ENCODE measurements around the gene SMIM9. TPM values are rescaled to one million over a fixed set of nuclear protein-coding genes. Genes with fewer than 3 reads are reported as not detected.
A peak's percentile ranks its signal among the peaks of the same experiment; 100 is the strongest.
"Not testable (repeated sequence)": the region's sequence is repeated elsewhere in the genome, so short reads cannot be mapped to it uniquely, and the experiment has no call there.

The SMIM9 gene
- total RNA-seq, 1 experiment from 2014 or later: not detected

DNA sequence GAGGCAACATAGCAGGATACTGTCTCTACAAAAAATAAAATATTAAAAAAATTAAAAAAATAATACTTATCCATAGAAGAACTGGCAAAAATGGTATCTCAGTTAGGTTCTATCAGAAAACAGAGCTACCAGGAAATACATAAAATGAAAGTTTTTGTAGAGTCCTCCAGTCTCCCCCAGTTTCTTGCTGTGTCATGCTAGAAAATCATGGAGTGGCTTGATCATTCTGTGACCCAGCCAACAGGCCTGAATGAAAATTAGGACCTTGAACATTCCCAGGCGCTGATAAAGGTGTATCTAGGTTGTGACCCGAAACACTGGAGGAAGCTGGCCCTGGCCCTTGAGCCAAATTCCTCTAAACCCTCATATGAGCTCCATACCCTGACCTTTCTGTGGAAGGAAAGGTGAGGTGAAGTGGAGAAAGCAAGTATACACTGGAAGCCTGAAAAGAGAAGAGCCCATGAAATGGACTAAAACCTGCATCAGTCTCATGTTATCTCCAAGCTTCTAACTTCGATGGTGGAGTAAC lies 652 bp downstream of the SMIM9 start:
- Histone ChIP-seq H3K27me3 (ENCODE audit: low read length) (no peaks in the 10 kb centered on the region), H2AFZ (ENCODE audit: low read length) (no peak overlapping the region), H3K4me2 (ENCODE audit: low read depth, low read length, poor library complexity, severe bottlenecking) (no peak overlapping the region), H3K36me3 (ENCODE audit: insufficient read depth, low read length) (no peaks in the 10 kb centered on the region), H3K9me3 (ENCODE audit: low read length) (no peaks in the 10 kb centered on the region), H4K20me1 (ENCODE audit: insufficient read depth, low read depth, low read length) (no peaks in the 10 kb centered on the region), H3K4me3 (ENCODE audit: low read length) (no peak overlapping the region), H3K9me2 (replicated peaks; ENCODE audit: insufficient read depth, low read length) (no peaks in the 10 kb centered on the region), H3K79me2 (ENCODE audit: low read length) (no peaks in the 10 kb centered on the region), H3K9ac (ENCODE audit: low read length) (no peak overlapping the region), H3K27ac (ENCODE audit: low read length) (no peak overlapping the region), H3K4me1 (ENCODE audit: low read length) (peaks cover 6% of the 10 kb centered on the region)
- no peak for DNase-seq

DNA sequence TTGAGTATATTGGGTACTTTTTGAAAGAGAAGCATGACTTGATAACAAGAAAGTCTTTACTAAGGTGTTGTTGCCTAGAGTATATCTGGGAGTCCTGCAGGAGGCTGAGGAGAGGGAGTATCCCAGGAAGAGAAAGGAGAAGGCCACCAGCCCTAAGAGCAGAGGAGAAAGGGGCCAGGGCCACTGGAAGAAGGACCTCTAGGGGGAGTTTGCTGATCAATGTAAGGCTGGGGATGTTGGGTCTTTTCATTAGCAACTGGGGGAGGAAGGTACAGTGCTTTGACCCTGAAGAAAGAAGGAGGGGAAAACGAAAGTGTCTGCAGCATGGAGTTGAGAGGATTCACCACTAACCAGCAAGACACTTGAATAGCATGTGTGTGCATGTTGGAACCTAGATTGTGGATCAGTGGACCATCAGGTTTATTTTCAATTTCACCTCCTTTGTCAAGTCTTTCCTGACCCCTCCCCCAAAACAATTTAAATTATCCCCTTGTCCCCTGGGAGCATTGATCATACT lies 4.5 kb downstream of the SMIM9 start:
- Histone ChIP-seq H3K9me3 (ENCODE audit: low read length) (no peaks in the 10 kb centered on the region), H3K4me2 (ENCODE audit: low read depth, low read length, poor library complexity, severe bottlenecking) (no peak overlapping the region), H3K4me1 (ENCODE audit: low read length) (peaks cover 28% of the 10 kb centered on the region), H3K4me3 (ENCODE audit: low read length) (no peak overlapping the region), H3K9me2 (replicated peaks; ENCODE audit: insufficient read depth, low read length) (no peaks in the 10 kb centered on the region), H3K27ac (ENCODE audit: low read length) (no peak overlapping the region), H3K36me3 (ENCODE audit: insufficient read depth, low read length) (no peaks in the 10 kb centered on the region), H4K20me1 (ENCODE audit: insufficient read depth, low read depth, low read length) (no peaks in the 10 kb centered on the region), H3K27me3 (ENCODE audit: low read length) (no peaks in the 10 kb centered on the region), H3K9ac (ENCODE audit: low read length) (no peak overlapping the region), H3K79me2 (ENCODE audit: low read length) (no peaks in the 10 kb centered on the region), H2AFZ (ENCODE audit: low read length) (no peak overlapping the region)
- no peak for DNase-seq

DNA sequence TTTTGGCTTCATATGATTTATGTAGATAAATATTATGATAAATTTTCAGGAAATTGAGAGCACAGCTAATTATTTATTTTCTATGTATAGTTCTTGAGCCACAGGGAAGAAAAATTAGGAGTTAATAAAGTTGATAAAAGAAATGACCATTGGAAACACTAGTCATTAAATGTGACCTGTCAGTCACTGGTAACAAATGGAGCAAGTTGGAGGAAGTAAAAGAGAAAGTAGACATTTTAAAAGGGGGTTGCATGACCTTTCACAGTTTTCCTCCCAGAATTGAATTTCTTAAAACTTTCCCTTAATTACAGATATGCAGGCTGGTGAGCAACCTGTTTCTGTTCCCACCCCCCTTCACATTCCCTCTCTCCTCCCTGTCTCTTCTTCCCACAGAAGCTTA lies 5.3 kb downstream of the SMIM9 start:
- H3K36me3 ChIP-seq (ENCODE audit: insufficient read depth, low read length): no peaks in the 10 kb centered on the region
- no peak for DNase-seq
- H3K4me2 ChIP-seq (ENCODE audit: low read depth, low read length, poor library complexity, severe bottlenecking): no peak overlapping the region
- H3K9me2 ChIP-seq (replicated peaks; ENCODE audit: insufficient read depth, low read length): no peaks in the 10 kb centered on the region
- no peaks in the 10 kb centered on the region for H3K79me2 ChIP-seq (ENCODE audit: low read length)
- no peaks in the 10 kb centered on the region for H4K20me1 ChIP-seq (ENCODE audit: insufficient read depth, low read depth, low read length)
- no peak overlapping the region for H2AFZ ChIP-seq (ENCODE audit: low read length)
- H3K9me3 ChIP-seq (ENCODE audit: low read length): no peaks in the 10 kb centered on the region
- H3K4me3 ChIP-seq (ENCODE audit: low read length): no peak overlapping the region
- H3K27ac ChIP-seq (ENCODE audit: low read length): no peak overlapping the region
- H3K9ac ChIP-seq (ENCODE audit: low read length): no peak overlapping the region
- no peaks in the 10 kb centered on the region for H3K27me3 ChIP-seq (ENCODE audit: low read length)
- peaks cover 28% of the 10 kb centered on the region for H3K4me1 ChIP-seq (ENCODE audit: low read length)

DNA sequence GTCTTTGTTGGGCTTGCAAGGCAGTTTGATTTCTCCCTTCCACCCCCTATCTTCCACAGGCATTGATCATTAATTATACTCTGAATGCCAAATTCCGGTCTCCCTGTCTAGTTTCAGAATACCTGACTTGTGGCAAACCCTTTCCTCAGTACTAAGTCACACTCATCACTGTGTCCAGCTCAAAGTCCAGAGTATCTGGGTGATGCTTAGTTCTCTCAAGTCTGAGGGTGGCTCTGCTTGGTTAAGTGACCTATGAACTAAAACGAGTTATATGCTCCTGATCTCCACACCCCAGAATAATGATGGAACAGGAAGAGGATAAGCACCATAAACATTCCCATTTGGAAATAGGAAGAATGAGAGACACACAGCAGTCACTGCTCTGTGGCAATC lies 6.5 kb downstream of the SMIM9 start:
- DNase-seq: no peak
- H3K4me2 ChIP-seq (ENCODE audit: low read depth, low read length, poor library complexity, severe bottlenecking): peak overlapping the region; percentile 63
- H2AFZ ChIP-seq (ENCODE audit: low read length): no peak overlapping the region

DNA sequence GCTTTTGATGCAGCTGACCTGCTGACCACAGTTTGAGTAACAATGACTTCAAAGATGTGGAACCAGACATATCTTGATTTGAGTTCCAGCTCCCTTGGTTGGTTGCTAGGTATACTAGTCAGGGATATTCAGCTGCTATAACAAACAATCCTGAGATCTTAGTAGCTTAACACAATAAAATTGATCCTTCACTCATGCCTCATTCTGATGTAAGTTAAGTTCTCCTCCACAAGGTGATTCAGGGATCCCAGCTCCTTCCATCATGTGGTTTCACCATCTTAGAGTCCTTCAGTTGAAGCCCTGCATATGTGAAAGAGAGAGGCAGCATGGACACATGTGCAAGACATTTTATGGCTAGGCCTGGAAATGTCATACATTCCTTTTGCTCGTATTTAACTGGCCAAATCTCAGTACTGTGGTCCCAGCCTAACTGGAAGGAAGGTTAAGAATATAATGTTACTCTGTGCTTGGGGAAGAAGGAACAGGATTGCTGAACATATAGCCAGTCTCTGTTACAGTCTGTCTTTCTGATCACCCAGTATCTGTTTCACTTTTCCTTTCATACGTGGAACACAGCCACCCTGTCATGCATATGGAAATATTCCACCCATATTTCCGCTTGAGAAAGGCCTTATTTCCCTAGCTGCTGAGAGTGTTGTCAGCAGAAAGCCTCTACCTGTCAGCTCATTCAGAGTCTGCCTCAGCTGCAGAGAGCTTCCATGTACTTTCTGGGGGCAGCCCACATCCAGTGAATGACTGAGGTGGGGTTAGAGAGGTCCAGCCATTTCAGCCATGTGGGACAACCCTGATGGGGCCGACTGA lies 7.1 kb downstream of the SMIM9 start:
- Histone ChIP-seq H2AFZ (ENCODE audit: low read length) (peak overlapping the region; percentile 58; the same call in 1 of the 2 replicates), H3K4me3 (ENCODE audit: low read length) (peak overlapping the region; percentile 49; the same call in 1 of the 2 replicates), H3K27ac (ENCODE audit: low read length) (peak overlapping the region; percentile 81), H3K9me2 (replicated peaks; ENCODE audit: insufficient read depth, low read length) (no peaks in the 10 kb centered on the region), H3K79me2 (ENCODE audit: low read length) (no peaks in the 10 kb centered on the region), H3K27me3 (ENCODE audit: low read length) (no peaks in the 10 kb centered on the region), H4K20me1 (ENCODE audit: insufficient read depth, low read depth, low read length) (no peaks in the 10 kb centered on the region), H3K9me3 (ENCODE audit: low read length) (no peaks in the 10 kb centered on the region), H3K4me1 (ENCODE audit: low read length) (peaks cover 32% of the 10 kb centered on the region), H3K4me2 (ENCODE audit: low read depth, low read length, poor library complexity, severe bottlenecking) (peak overlapping the region; percentile 63), H3K9ac (ENCODE audit: low read length) (peak overlapping the region; percentile 56), H3K36me3 (ENCODE audit: insufficient read depth, low read length) (no peaks in the 10 kb centered on the region)
- DNase-seq: peak; percentile 85

More for the DNA sequence above, 6.5 kb downstream of the SMIM9 start:
- H3K9ac ChIP-seq (ENCODE audit: low read length): peak overlapping the region; percentile 49
- peaks cover 32% of the 10 kb centered on the region for H3K4me1 ChIP-seq (ENCODE audit: low read length)
- H3K36me3 ChIP-seq (ENCODE audit: insufficient read depth, low read length): no peaks in the 10 kb centered on the region
- H3K9me3 ChIP-seq (ENCODE audit: low read length): no peaks in the 10 kb centered on the region
- no peaks in the 10 kb centered on the region for H3K79me2 ChIP-seq (ENCODE audit: low read length)
- no peaks in the 10 kb centered on the region for H3K9me2 ChIP-seq (replicated peaks; ENCODE audit: insufficient read depth, low read length)
- H3K4me3 ChIP-seq (ENCODE audit: low read length): peak overlapping the region; percentile 49; the same call in 1 of the 2 replicates
- H3K27me3 ChIP-seq (ENCODE audit: low read length): no peaks in the 10 kb centered on the region
- H3K27ac ChIP-seq (ENCODE audit: low read length): peak overlapping the region; percentile 81
- H4K20me1 ChIP-seq (ENCODE audit: insufficient read depth, low read depth, low read length): no peaks in the 10 kb centered on the region

DNA sequence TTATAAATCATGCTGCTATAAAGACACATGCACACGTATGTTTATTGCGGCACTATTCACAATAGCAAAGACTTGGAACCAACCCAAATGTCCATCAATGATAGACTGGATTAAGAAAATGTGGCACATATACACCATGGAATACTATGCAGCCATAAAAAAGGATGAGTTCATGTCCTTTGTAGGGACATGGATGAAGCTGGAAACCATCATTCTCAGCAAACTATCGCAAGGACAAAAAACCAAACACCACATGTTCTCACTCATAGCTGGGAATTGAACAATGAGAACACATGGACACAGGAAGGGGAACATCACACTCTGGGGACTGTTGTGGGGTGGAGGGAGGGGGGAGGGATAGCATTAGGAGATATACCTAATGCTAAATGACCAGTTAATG lies 8.9 kb downstream of the SMIM9 start:
- H3K9me3 ChIP-seq (ENCODE audit: low read length); H3K4me3 ChIP-seq (ENCODE audit: low read length); H3K9ac ChIP-seq (ENCODE audit: low read length); DNase-seq; H2AFZ ChIP-seq (ENCODE audit: low read length); H3K36me3 ChIP-seq (ENCODE audit: insufficient read depth, low read length); H3K9me2 ChIP-seq (replicated peaks; ENCODE audit: insufficient read depth, low read length); H3K27me3 ChIP-seq (ENCODE audit: low read length); H3K27ac ChIP-seq (ENCODE audit: low read length); H3K79me2 ChIP-seq (ENCODE audit: low read length); H3K4me2 ChIP-seq (ENCODE audit: low read depth, low read length, poor library complexity, severe bottlenecking); H4K20me1 ChIP-seq (ENCODE audit: insufficient read depth, low read depth, low read length): not testable (repeated sequence)
- H3K4me1 ChIP-seq (ENCODE audit: low read length): peaks cover 33% of the 10 kb centered on the region

DNA sequence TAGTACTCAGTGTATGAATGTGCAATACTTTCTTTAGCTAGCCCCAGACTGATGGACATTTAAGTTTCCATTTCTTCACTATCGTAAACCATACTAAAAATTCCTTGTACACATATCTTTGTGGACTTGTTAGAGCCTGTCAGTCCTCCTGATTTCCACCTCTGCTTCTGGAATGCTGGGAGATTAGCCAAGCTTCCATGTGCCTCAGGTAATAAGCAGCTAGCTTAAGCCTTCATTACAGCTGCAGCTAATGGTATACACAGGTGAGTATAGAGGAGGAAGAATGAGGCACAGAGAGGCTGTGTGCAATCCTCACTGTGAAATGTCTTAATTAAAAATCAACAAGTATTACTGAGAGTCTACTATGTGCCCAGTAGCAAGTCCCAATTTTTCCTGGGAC lies 9.8 kb downstream of the SMIM9 start:
- Histone ChIP-seq H3K36me3 (ENCODE audit: insufficient read depth, low read length) (no peaks in the 10 kb centered on the region), H4K20me1 (ENCODE audit: insufficient read depth, low read depth, low read length) (no peaks in the 10 kb centered on the region), H3K9ac (ENCODE audit: low read length) (no peak overlapping the region)

DNA sequence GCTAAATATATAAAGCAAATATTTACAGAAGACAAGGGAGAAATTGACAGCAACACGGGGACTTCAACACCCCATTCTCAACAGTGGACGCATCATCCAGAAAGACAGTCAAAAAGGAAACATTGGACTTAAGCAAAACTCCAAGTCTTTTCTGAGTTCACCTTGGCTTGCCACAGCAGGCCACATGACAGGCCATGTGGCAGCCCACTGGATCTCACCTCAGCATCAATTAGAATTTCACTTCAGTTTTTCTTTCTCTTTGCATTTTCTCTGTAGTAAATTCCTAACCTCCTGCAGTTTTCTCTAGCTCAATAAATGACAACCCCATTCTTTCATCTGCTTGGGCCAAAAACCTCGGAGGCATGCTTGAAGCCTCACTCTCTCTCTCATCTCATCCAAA lies 12.4 kb downstream of the SMIM9 start:
- DNase-seq: no peak
- Histone ChIP-seq H3K36me3 (ENCODE audit: insufficient read depth, low read length) (no peaks in the 10 kb centered on the region), H3K9me2 (replicated peaks; ENCODE audit: insufficient read depth, low read length) (no peaks in the 10 kb centered on the region), H3K9ac (ENCODE audit: low read length) (no peak overlapping the region), H4K20me1 (ENCODE audit: insufficient read depth, low read depth, low read length) (no peaks in the 10 kb centered on the region), H3K4me3 (ENCODE audit: low read length) (no peak overlapping the region), H3K27me3 (ENCODE audit: low read length) (no peaks in the 10 kb centered on the region), H3K4me1 (ENCODE audit: low read length) (peaks cover 30% of the 10 kb centered on the region), H2AFZ (ENCODE audit: low read length) (no peak overlapping the region), H3K79me2 (ENCODE audit: low read length) (no peaks in the 10 kb centered on the region), H3K27ac (ENCODE audit: low read length) (no peak overlapping the region), H3K9me3 (ENCODE audit: low read length) (no peaks in the 10 kb centered on the region), H3K4me2 (ENCODE audit: low read depth, low read length, poor library complexity, severe bottlenecking) (no peak overlapping the region)

More for the DNA sequence above, 9.8 kb downstream of the SMIM9 start:
- no peaks in the 10 kb centered on the region for H3K9me2 ChIP-seq (replicated peaks; ENCODE audit: insufficient read depth, low read length)
- no peaks in the 10 kb centered on the region for H3K9me3 ChIP-seq (ENCODE audit: low read length)
- H3K4me2 ChIP-seq (ENCODE audit: low read depth, low read length, poor library complexity, severe bottlenecking): no peak overlapping the region
- H3K4me3 ChIP-seq (ENCODE audit: low read length): no peak overlapping the region
- H3K27ac ChIP-seq (ENCODE audit: low read length): no peak overlapping the region
- no peak for DNase-seq
- no peaks in the 10 kb centered on the region for H3K79me2 ChIP-seq (ENCODE audit: low read length)
- H3K27me3 ChIP-seq (ENCODE audit: low read length): no peaks in the 10 kb centered on the region
- H2AFZ ChIP-seq (ENCODE audit: low read length): no peak overlapping the region
- H3K4me1 ChIP-seq (ENCODE audit: low read length): peaks cover 42% of the 10 kb centered on the region
